Measurements from ENCODE around the gene INPP4A. TPM values are rescaled to one million over a fixed set of nuclear protein-coding genes. Genes with fewer than 3 reads are reported as not detected.

Gene INPP4A
- polyA plus RNA-seq, 1 donor (not counting 4 experiments of a cell fraction or from before 2014, with no cell fraction given): 10.7 TPM

DNA sequence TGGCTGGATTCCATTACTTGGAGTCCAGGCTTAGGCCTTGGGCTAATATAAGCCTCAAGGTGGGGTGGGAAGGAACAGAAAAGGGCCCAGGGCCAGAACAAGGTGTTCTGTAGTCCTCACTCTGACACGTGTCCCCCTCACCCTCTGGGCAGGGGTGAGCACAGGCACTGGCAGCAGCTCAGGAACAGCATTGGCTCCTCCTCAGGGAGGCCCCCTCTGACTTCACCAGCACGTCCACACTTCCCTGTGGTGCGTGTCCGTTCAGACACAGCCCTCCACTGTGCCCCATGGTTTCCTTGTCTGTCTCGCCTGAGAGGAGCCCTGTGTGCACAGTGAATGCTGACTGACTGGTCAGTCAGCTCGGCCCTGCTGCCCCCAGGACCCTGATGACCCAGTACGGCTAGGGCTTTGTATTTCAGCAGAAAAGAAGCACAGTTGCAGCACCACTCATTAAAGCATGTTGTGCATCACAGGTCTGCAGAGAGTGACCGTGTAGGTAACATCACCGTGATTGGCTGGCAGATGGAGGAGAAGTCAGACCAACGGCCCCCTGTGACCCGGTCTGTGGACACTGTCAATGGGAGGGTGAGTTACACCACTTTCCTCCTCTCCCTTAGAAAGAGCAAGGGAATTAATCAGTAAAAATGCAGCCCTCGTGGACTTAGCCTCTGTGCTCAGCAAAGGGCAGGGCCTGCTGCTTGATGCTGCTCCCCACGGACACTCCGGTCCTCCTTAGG, 92.9 kb downstream of the INPP4A start:
- no peaks in the 10 kb centered on the region for H3K79me2 ChIP-seq (ENCODE audit: control insufficient read depth, insufficient read depth, low read length)
- dilution Hi-C loops (cut with MboI; ENCODE audit: extremely low pct_ligation_motif_present, low sequenced_read_pairs): no loop called here
- no peak overlapping the region for H3K9ac ChIP-seq (ENCODE audit: control insufficient read depth, extremely low read depth, insufficient read depth, low read length)
- H3K9me1 ChIP-seq (ENCODE audit: control insufficient read depth, extremely low read depth, insufficient read depth, low read length): no peaks in the 10 kb centered on the region
- H3K4me2 ChIP-seq (ENCODE audit: control insufficient read depth, extremely low read depth, insufficient read depth, low read depth, low read length): no peak overlapping the region
- TF ChIP-seq CTCF (optimal IDR thresholded peaks at IDR 0.05 in 1 of 3, IDR thresholded peaks at IDR 0.05 in 1 of 3, conservative IDR thresholded peaks at IDR 0.05 in 1 of 3; ENCODE audit: extremely low read depth in 1 of 3, insufficient read depth in 2 of 3, low read length in 3 of 3): no peak
- TF ChIP-seq EZH2 (IDR thresholded peaks at IDR 0.05; ENCODE audit: low read length): no peak
- no peak overlapping the region for H2AFZ ChIP-seq (ENCODE audit: control insufficient read depth, low read length)
- H3K27me3 ChIP-seq (ENCODE audit: control insufficient read depth, extremely low read depth, insufficient read depth, low read length): no peaks in the 10 kb centered on the region
- H3K9me3 ChIP-seq (ENCODE audit: control insufficient read depth, low read depth, low read length): no peaks in the 10 kb centered on the region
- DNase-seq (ENCODE audit: low read depth, low spot score) (no peak), FAIRE-seq (no peak)
- H4K20me1 ChIP-seq (ENCODE audit: control insufficient read depth, extremely low read depth, insufficient read depth, low read length): no peaks in the 10 kb centered on the region
- H3K36me3 ChIP-seq (ENCODE audit: control insufficient read depth in 2 of 2, extremely low read depth in 1 of 2, insufficient read depth in 2 of 2, low read length in 2 of 2): peaks cover 0 to 5% of the 10 kb centered on the region in 2 experiments
- H3K4me3 ChIP-seq (ENCODE audit: control insufficient read depth in 2 of 3, extremely low read depth in 1 of 3, insufficient read depth in 2 of 3, low read depth in 1 of 3, low read length in 3 of 3): no peak overlapping the region
- H3K4me1 ChIP-seq (ENCODE audit: control insufficient read depth, extremely low read depth, insufficient read depth, low read length): no peaks in the 10 kb centered on the region
- no peak overlapping the region for H3K27ac ChIP-seq (ENCODE audit: control insufficient read depth, insufficient read depth, low read length)

DNA sequence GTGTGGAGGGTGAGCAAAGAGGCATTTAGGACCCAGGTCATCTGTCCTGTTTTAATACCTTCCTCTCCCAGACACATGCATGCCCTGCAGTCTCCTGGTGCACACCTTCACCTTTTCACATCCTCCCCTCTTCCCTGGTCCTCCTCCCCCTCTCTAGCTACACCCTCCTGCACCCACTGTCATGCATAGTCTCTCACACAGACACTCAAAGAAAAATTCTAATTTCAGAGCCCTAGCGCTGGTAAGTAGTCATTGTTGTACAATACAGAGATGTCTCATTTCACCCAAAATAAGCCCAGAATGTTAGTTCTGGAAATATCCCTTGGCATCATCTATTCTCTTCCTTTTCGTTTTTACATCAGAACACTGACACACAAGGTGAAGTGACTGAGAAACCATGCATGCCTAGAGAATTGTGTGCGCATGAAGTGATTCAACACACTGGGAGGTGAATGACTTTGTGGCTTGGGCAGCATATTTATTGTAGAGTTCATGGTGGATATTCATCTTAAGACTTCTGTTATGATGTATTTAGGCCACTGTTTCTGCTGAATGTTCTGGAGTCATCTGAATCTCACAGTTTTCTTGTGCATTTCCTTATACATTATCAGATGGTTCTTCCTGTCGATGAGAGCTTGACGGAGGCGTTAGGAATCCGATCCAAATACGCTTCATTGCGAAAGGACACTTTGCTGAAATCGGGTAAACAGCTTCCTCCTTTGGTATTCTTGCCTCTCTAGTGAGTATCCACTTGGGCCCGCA, 93.8 kb downstream of the INPP4A start:
- Histone ChIP-seq H2AFZ (ENCODE audit: control insufficient read depth, low read length) (no peak overlapping the region), H3K36me3 (ENCODE audit: control insufficient read depth in 2 of 2, extremely low read depth in 1 of 2, insufficient read depth in 2 of 2, low read length in 2 of 2) (peaks cover 0 to 5% of the 10 kb centered on the region in 2 experiments), H3K4me3 (ENCODE audit: control insufficient read depth in 2 of 3, extremely low read depth in 1 of 3, insufficient read depth in 2 of 3, low read depth in 1 of 3, low read length in 3 of 3) (no peak overlapping the region), H3K27me3 (ENCODE audit: control insufficient read depth, extremely low read depth, insufficient read depth, low read length) (no peaks in the 10 kb centered on the region), H3K4me1 (ENCODE audit: control insufficient read depth, extremely low read depth, insufficient read depth, low read length) (no peaks in the 10 kb centered on the region), H3K4me2 (ENCODE audit: control insufficient read depth, extremely low read depth, insufficient read depth, low read depth, low read length) (no peak overlapping the region), H3K9me3 (ENCODE audit: control insufficient read depth, low read depth, low read length) (no peaks in the 10 kb centered on the region), H3K79me2 (ENCODE audit: control insufficient read depth, insufficient read depth, low read length) (no peaks in the 10 kb centered on the region), H3K9ac (ENCODE audit: control insufficient read depth, extremely low read depth, insufficient read depth, low read length) (no peak overlapping the region), H3K9me1 (ENCODE audit: control insufficient read depth, extremely low read depth, insufficient read depth, low read length) (no peaks in the 10 kb centered on the region), H3K27ac (ENCODE audit: control insufficient read depth, insufficient read depth, low read length) (no peak overlapping the region), H4K20me1 (ENCODE audit: control insufficient read depth, extremely low read depth, insufficient read depth, low read length) (no peaks in the 10 kb centered on the region)
- no peak for FAIRE-seq
- DNase-seq (ENCODE audit: low read depth, low spot score): no peak
- no peak for TF ChIP-seq CTCF (optimal IDR thresholded peaks at IDR 0.05 in 1 of 3, IDR thresholded peaks at IDR 0.05 in 1 of 3, conservative IDR thresholded peaks at IDR 0.05 in 1 of 3; ENCODE audit: extremely low read depth in 1 of 3, insufficient read depth in 2 of 3, low read length in 3 of 3)
- no peak for TF ChIP-seq EZH2 (IDR thresholded peaks at IDR 0.05; ENCODE audit: low read length)
- dilution Hi-C loops (cut with MboI; ENCODE audit: extremely low pct_ligation_motif_present, low sequenced_read_pairs): no loop called here
